ENCODE measurements around the gene RPP30.

The RPP30 gene

DNA sequence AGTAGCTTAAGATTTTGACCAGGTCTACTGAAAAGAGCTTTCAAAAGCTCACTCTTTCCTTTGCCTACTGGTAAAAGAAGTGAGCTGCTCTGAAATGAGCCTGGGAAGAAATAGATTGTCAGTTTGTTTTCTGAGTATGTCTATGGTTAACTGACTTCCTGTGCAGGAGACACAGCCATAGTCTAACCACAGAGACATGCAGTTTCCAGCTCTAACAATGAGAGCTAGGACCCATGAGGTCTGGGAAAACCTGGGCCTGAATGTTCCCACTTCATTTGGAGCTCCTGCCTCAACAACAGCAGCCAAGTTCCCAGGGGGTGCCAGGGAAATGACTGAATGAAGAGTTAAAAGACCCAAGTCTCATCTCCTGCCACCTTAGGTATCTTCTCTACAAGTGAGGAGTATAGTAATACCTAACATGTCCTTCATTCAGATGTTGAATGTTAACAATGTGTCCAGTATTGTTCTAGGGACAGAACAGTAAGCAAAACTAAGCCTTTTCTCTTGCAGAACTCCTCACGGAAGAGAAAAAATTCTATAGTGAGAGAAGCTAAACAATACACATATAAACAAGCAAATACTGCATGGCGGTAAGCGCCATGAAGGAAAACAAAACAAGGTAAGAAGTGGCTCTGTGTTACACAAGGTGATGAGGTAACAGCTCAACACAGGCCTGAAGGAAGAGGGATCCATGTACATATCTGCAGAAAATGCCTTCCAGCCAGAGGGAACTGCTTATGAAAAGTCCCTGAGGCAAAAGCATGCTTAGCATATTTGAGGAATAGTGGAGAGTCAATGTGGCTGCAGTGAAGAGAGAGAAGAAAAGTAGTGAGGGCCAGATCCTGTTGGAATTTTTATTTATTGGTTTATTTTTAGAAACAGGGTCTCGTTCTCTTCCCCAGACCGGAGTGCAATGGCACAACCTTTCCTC is 75.5 kb downstream of the RPP30 start:
- DNase-seq = no peak

Measured in activated CD4-positive, alpha-beta T cell treated with anti-CD3 and anti-CD28 coated beads for 4 hours (primary cell).